Keratinocyte (primary cell): Measurements from ENCODE around the gene AP1S3. TPM values are rescaled to one million over a fixed set of nuclear protein-coding genes. Genes with fewer than 3 reads are reported as not detected.

Experiments
- DNase-seq: peaks from one replicate; pipeline ENCODE4 v3.0.0-alpha.2; 2011; ENCODE audit warnings: low read depth, missing footprints, low spot score
- FAIRE-seq: peaks from 2 replicates; lab custom pipeline; 2011; peaks lifted over from hg19 to GRCh38; lab: Jason Lieb, UNC
- H2AFZ ChIP-seq: 2 replicates; pipeline ENCODE4 v1.6.0; 2012; ENCODE audit warnings: low read length, control low read depth, inconsistent platforms; ENCODE audit not compliant: control insufficient read depth
- H3K27ac ChIP-seq: 2 replicates; pipeline ENCODE4 v1.5.1; 2011; ENCODE audit warnings: low read length; ENCODE audit not compliant: control insufficient read depth, insufficient read depth
- H3K27me3 ChIP-seq: 3 replicates; pipeline ENCODE4 v1.6.0; 2011; ENCODE audit warnings: low read length; ENCODE audit not compliant: control insufficient read depth, insufficient read depth; ENCODE audit errors: extremely low read depth
- H3K36me3 ChIP-seq, 2 experiments: 2 replicates in 1 of 2; 3 replicates in 1 of 2; pipeline ENCODE4 v1.5.1; 2011; ENCODE audit warnings: low read length in 2 of 2, mild to moderate bottlenecking in 1 of 2; ENCODE audit not compliant: control insufficient read depth in 2 of 2, insufficient read depth in 2 of 2; ENCODE audit errors: extremely low read depth in 1 of 2
- H3K4me1 ChIP-seq: 3 replicates; pipeline ENCODE4 v1.5.1; 2011; ENCODE audit warnings: low read length; ENCODE audit not compliant: control insufficient read depth, insufficient read depth; ENCODE audit errors: extremely low read depth
- H3K4me2 ChIP-seq: 3 replicates; pipeline ENCODE4 v1.6.0; 2011; ENCODE audit warnings: low read depth, low read length; ENCODE audit not compliant: control insufficient read depth, insufficient read depth; ENCODE audit errors: extremely low read depth
- H3K4me3 ChIP-seq, 3 experiments: fragments of 200-600 bp in 1 of 3; sonication (generic) in 1 of 3; 2 replicates in 2 of 3; 3 replicates in 1 of 3; pipeline ENCODE4 v1.5.1; 2011 to 2016; ENCODE audit warnings: low read length in 3 of 3, mild to moderate bottlenecking in 3 of 3, control low read depth in 2 of 3, inconsistent platforms in 1 of 3, low read depth in 1 of 3, mixed read lengths in 1 of 3, mixed run types in 1 of 3, moderate library complexity in 1 of 3; ENCODE audit not compliant: control insufficient read depth in 2 of 3, insufficient read depth in 2 of 3; ENCODE audit errors: extremely low read depth in 1 of 3
- H3K79me2 ChIP-seq: 2 replicates; pipeline ENCODE4 v1.6.0; 2012; ENCODE audit warnings: low read length; ENCODE audit not compliant: control insufficient read depth, insufficient read depth
- H3K9ac ChIP-seq: 3 replicates; pipeline ENCODE4 v1.6.0; 2011; ENCODE audit warnings: low read length; ENCODE audit not compliant: control insufficient read depth, insufficient read depth; ENCODE audit errors: extremely low read depth
- H3K9me1 ChIP-seq: 3 replicates; pipeline ENCODE4 v1.6.0; 2011; ENCODE audit warnings: low read length; ENCODE audit not compliant: control insufficient read depth, insufficient read depth; ENCODE audit errors: extremely low read depth
- H3K9me3 ChIP-seq: 2 replicates; pipeline ENCODE4 v1.5.1; 2012; ENCODE audit warnings: low read depth, low read length; ENCODE audit not compliant: control insufficient read depth
- H4K20me1 ChIP-seq: 3 replicates; pipeline ENCODE4 v1.6.0; 2011; ENCODE audit warnings: low read length; ENCODE audit not compliant: control insufficient read depth, insufficient read depth; ENCODE audit errors: extremely low read depth
- CTCF ChIP-seq, 3 experiments: IDR thresholded peaks in 1 of 3; conservative IDR thresholded peaks in 1 of 3; optimal IDR thresholded peaks in 1 of 3; 2 replicates in 2 of 3; 3 replicates in 1 of 3; pipeline versions ENCODE3 to v1.5.1; 2011; ENCODE audit warnings: low read length in 3 of 3, mild to moderate bottlenecking in 3 of 3, moderate library complexity in 2 of 3, control low read depth in 1 of 3, inconsistent platforms in 1 of 3; ENCODE audit not compliant: insufficient read depth in 2 of 3; ENCODE audit errors: extremely low read depth in 1 of 3
- EZH2 ChIP-seq: IDR thresholded peaks from one replicate; pipeline ENCODE4 v1.6.1; 2012; ENCODE audit warnings: inconsistent platforms, mild to moderate bottlenecking, low read length, moderate library complexity
- dilution Hi-C: fragments of 300-500 bp; cut with MboI; formaldehyde crosslinking; loops from one replicate; pipeline ENCODE4 v1.7.0; 2020; ENCODE audit warnings: low sequenced_read_pairs; ENCODE audit not compliant: extremely low pct_ligation_motif_present
- polyA plus RNA-seq, 5 experiments: library from polyadenylated mRNA; depleted of rRNA in 3 of 5; stranded (reverse) in 3 of 5; stranded (forward) in 1 of 5; unstranded in 1 of 5; fragments of >200 nt; gene quantifications; 1 replicate in 1 of 5; 2 replicates in 3 of 5; 3 replicates in 1 of 5; pipeline versions ENCODE4 v1.2.1 to v1.2.3, GENCODE V29; 2011 to 2012; ENCODE audit warnings: missing spikeins in 2 of 5, low read depth in 1 of 5, low replicate concordance in 1 of 5

The AP1S3 gene
- polyA plus RNA-seq, 1 donor (not counting 4 experiments of a cell fraction or from before 2014, with no cell fraction given) = 33.7 TPM

DNA sequence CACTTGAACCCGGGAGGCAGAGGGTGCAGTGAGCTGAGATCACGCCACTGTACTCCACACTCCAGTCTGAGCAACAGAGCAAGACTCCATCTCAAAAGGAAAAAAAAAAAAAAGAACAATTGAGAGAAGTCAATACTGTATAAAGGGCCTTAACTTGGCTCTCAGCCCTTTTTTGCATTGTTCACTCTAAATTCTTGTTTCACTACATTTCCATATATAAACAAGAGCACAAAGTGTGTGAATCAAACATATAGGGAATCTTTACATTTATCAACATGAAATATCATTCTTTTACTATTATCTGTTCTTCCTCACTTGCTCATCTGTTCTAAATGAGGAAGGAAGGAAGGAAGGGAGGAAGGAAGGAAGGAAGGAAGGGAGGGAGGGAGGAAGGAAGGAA, 90.8 kb downstream of the AP1S3 start:
- Histone ChIP-seq H3K9me1 (no peaks in the 10 kb centered on the region), H3K9me3 (no peaks in the 10 kb centered on the region), H3K9ac (no peak overlapping the region), H3K79me2 (no peaks in the 10 kb centered on the region), H4K20me1 (no peaks in the 10 kb centered on the region), H3K27ac (peak overlapping the region; percentile 57), H2AFZ (no peak overlapping the region), H3K36me3 (no peaks in the 10 kb centered on the region), H3K4me3 (no peak overlapping the region), H3K4me1 (peaks cover 12% of the 10 kb centered on the region), H3K27me3 (no peaks in the 10 kb centered on the region), H3K4me2 (no peak overlapping the region)
- TF ChIP-seq EZH2 = no peak
- TF ChIP-seq CTCF (optimal IDR thresholded peaks at IDR 0.05 in 1 of 3, IDR thresholded peaks at IDR 0.05 in 1 of 3, conservative IDR thresholded peaks at IDR 0.05 in 1 of 3; ENCODE audit: extremely low read depth in 1 of 3, insufficient read depth in 2 of 3, low read length in 3 of 3) = no peak
- no peak for FAIRE-seq
- DNase-seq = no peak
- dilution Hi-C loops = no loop called here

DNA sequence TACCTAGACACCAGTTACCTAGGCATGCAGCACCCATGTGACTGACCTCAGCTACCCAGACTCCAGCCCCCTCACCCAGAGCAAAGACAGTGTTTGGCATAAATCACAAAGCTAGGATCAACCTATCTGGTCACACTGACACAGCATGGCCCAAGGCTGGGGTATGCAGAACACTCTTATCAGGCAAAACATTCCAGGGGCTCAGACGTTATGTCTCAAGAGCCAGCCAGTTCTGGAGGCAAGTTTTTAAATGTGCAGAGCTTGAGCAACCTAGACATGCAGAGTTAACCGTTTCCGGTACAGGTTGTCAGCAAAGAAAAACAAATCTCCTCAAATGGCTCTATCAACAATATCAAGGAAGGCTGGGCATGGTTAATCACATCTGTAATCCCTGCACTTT, 92.8 kb downstream of the AP1S3 start:
- H3K79me2 ChIP-seq = no peaks in the 10 kb centered on the region

More for the DNA sequence above, 92.8 kb downstream of the AP1S3 start:
- TF ChIP-seq CTCF (optimal IDR thresholded peaks at IDR 0.05 in 1 of 3, IDR thresholded peaks at IDR 0.05 in 1 of 3, conservative IDR thresholded peaks at IDR 0.05 in 1 of 3; ENCODE audit: extremely low read depth in 1 of 3, insufficient read depth in 2 of 3, low read length in 3 of 3) = no peak
- no peak for TF ChIP-seq EZH2
- no peak overlapping the region for H3K4me2 ChIP-seq
- DNase-seq (no peak), FAIRE-seq (no peak)
- dilution Hi-C loops = no loop called here
- H3K4me1 ChIP-seq = peaks cover 12% of the 10 kb centered on the region
- H3K9me1 ChIP-seq = no peaks in the 10 kb centered on the region
- no peak overlapping the region for H3K27ac ChIP-seq
- no peaks in the 10 kb centered on the region for H4K20me1 ChIP-seq
- no peaks in the 10 kb centered on the region for H3K36me3 ChIP-seq
- no peaks in the 10 kb centered on the region for H3K27me3 ChIP-seq
- no peak overlapping the region for H2AFZ ChIP-seq
- no peak overlapping the region for H3K4me3 ChIP-seq
- no peak overlapping the region for H3K9ac ChIP-seq
- no peaks in the 10 kb centered on the region for H3K9me3 ChIP-seq
